ENCODE measurements around the gene ZNF574.

- TF ChIP-seq POLR2AphosphoS5 (IDR thresholded peaks at IDR 0.05; ENCODE audit: low read depth, low read length) (no peak), SPI1 (IDR thresholded peaks at IDR 0.05; ENCODE audit: low read depth, low read length) (no peak), PAX5 (IDR thresholded peaks at IDR 0.05; ENCODE audit: insufficient read depth, low read length, severe bottlenecking) (no peak), POLR2A (IDR thresholded peaks at IDR 0.05; ENCODE audit: low read depth, low read length) (no peak)
Measured at GRCh38 chr19:42111811-42112210, 35.8 kb downstream of the ZNF574 start.

Measured in GM12891 (cell line).